ENCODE measurements around the gene METAP1.
A peak's percentile ranks its signal among the peaks of the same experiment; 100 is the strongest.
"Not testable (repeated sequence)": the region's sequence is repeated elsewhere in the genome, so short reads cannot be mapped to it uniquely, and the experiment has no call there.

Gene METAP1

GRCh38 chr4:98995183-98996055, at the start of gene METAP1:
TSS of gene METAP1 (plus strand) at chr4:98995721. CDS start at chr4:98995754, 33 bp downstream.
- DNase-seq: peak; percentile 97

DNA sequence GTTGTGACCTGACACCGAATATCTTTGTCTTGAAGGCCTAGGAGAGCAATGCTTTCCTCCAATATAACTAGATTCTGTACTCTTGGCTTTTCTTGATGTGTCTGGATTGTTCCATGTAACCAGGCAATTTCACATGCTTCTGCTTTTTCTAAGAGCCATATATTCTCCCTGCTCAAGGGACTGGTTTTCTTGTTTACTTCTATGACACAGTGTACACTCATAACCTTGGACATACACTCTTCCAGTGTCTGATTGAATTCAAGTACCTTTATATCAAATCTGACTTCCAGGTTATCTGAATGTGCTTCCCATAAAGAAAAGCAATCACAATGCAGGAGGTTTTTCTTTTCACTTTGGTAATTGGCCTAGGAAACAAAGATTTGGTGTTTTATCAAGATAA, 49.2 kb upstream of the METAP1 start:
- no peak for DNase-seq

- no peak for DNase-seq
Observed at GRCh38 chr4:98950925-98951324, 44.6 kb upstream of the METAP1 start.

GRCh38 chr4:98951710-98952109, 43.8 kb upstream of the METAP1 start:
- no peak for DNase-seq

- DNase-seq: no peak
Observed at GRCh38 chr4:98955229-98955628, 40.3 kb upstream of the METAP1 start.

- no peak for DNase-seq
Observed at GRCh38 chr4:98958065-98958464, 37.5 kb upstream of the METAP1 start.

DNA sequence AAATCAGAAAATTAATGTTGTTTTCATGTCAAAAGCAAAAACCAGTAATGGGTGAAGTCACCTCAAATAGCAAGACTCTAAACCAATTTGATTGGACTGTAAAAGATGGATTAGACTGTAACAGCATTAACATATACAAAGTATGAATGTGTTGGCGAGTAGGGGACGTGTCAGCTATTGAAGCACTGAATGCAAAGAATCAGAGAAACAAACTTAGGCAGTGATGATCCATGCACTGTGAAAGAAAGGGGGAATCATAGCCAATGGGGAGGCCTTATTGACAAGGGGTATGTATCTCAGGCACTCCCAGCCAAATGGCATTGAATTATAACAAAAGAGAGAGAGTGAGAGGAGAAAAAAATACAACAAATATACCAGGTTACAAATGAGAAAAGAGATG, 36.1 kb upstream of the METAP1 start:
- no peak for DNase-seq

- DNase-seq: no peak
Observed at GRCh38 chr4:98961770-98962169, 33.8 kb upstream of the METAP1 start.

DNA sequence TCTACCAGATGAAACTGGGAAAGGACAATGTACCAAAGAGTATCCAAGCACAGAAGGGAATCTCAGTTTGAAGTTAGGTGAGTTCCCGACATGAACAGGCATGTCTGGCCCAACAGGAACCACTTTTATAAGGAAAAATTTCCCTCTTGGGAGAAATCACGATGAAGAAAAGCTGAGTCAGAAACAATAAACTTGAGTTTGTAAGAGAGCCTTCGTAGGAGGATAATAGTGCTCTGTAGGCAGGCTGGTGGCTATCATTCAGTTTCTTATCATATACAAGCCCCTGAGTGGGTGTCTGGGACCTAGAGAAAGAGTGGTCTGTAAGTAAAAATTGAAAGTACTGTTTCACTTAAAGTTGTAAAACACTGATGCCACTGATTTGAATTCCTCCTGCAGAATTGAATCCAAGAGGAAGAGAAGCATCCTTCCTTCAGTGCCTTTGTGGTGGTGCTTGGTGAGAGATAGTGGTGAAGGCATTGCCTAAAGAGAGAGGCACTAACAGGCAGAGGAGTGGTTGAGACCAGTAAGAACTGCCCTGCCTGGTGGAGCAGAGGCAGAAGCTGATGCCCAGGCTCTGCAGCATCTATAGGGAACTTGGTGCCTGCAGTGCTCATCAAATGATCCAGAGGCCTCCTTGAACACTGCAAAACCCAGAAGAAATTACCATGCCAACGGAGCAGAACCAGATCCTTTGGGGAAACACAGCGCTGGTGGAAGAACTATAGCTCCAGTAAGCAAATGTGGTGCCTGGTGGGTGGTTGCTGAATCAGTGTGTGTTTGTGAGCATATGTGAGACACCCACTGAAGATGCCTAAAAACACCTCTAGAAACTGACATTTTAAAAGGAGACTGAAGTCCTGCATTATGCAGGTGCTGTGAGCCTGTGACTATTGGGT, 31.7 kb upstream of the METAP1 start:
- DNase-seq: no peak

DNA sequence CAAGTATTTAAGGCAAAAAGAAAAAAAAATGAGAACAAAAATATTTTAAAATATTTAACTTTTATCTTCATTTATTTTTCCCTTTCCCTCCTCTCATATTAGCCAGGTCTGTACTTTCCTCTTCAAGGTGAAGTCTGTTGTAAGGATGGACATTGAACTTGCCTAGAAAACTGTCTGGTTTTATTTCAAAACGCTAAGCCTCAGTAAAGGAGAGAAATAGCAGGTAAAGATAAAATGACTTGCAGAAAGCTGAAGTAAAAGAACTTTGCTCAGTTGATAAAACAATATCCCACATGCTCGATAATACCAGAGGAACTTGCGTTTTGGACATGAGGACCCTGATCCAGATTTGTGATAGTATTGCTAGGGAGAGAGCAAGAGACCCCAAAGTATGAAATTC, 28.6 kb upstream of the METAP1 start:
- DNase-seq: no peak

DNA sequence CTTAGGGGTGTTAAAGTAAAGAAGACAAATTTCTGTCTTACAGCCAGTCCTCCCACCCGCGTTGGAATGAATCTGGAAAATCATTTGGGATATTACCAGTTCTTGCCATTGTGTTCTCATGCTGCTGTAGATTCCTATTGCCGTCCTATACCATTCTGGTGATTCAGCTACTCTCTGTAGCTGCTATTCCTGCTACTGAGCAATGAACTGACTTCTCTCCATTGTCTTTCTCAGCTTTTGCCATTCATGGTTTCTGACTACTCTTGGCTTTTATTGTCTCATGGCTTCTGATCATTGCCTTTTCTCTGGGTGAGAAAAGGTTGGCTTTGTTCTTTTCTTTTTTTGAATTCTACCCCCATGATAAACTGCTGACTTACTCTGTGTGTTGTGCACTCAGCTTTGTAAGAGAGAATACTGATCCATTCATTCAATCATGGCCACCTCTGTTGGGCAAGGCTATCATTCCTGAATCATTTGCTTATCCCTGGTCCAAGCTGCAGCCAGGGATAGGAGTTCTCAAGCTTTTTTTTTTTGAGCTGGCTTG, 27.7 kb upstream of the METAP1 start:
- DNase-seq: no peak

DNA sequence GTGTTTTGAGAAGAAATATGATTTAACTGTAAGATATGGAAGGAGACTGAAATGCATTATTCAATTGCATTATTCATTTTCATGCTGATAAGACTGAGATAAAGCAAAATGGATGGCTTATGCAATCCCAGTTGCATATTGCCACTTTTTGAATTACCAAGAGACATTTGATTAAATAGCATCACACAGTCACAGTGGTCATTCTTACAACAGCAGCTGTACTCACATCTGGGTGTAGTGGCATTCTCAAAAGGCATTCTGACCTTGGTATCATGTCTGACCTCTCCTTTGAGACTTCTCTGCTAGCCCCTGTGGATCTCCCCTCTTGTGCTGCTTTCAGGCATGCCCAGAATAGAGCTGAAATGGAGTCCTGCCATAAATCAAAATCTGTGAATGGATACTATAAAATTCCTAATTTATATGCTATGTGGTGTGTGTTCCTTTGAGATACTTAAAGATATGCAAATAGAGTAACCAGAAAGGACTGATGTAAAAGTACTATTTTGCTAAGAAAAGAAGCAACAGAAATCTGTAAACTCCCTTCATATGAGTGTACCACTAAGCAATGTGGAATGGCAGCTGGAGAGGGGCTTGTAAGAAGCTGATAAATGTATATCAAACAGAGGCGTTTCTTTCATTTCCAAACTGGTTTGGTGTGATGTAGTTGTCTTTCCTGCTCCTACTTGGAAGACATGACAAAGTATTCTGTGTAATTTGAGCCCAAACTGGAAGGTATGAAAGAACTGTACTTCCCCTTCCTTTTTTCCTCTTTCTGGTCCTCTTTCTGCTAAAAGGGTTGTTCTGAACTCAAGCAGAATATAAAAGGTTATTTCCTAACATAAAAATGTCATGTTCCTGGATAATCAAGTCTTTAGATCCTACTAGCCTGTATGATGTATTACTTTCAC, 25.4 kb upstream of the METAP1 start:
- no peak for DNase-seq

GRCh38 chr4:98976716-98977115, 18.8 kb upstream of the METAP1 start:
- no peak for DNase-seq

DNA sequence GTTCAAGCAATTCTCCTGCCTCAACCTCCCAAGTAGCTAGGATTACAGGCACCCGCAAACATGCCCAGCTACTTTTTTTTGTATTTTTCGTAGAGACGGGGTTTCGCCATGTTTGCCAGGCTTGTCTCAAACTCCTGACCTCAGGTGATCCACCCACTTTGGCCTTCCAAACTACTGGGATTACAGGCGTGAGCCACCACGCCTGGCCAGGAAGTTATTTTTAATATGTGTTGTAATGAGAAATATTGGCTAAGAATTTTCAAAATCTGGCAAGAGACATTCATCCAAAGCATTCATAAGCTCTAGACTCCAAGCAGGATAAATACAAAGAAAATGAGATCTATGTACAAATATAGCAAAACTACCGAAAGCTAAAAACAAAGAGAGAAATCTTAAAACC, 18.0 kb upstream of the METAP1 start:
- no peak for DNase-seq

DNA sequence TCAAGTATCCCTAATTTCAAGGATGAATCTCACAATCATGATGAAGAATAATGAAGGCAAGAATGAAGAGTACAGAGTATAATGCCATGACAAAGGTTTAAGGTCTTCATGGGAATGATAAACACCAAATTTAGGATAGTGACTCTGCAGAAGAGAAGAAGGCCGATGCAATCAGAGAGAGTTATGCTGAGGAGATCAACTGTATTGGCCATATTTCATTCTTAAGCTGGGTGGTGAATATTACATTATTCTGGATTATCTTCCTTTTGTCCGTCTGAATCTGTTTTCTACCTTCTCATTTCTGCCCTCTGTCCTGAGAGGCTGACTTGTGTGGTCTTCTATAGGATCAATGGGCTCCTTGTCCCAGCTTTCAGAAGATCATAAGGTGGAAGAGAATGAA, 7.8 kb upstream of the METAP1 start:
- DNase-seq: no peak

GRCh38 chr4:98992835-98993234, 2.7 kb upstream of the METAP1 start:
- not testable (repeated sequence) for DNase-seq

DNA sequence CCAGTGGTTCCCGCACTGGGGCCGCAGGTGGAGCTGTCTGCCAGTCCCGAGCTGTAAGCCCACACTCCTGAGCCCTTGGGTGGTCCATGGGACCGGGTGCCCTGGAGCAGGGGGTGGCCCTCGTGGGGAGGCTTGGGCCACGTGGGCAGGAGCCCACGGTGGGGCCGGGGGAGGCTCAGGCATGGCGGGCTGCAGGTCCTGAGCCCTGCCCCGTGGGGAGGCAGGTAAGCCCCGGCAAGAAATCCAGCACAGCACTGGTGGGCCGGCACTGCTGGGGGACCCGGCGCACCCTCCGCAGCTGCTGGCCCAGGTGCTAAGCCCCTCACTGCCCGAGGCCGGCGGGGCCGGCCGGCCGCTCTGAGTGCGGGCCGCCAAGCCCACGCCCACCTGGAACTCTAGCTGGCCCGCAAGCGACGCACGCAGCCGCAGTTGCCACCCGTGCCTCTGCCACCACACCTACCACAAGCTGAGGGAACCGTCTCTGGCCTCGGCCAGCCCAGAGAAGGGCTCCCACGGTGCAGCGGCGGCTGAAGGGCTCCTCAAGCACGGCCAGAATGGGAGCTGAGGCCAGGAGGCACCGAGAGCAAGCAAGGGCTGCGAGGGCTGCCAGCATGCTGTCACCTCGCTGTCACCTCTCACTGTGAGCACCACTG, 2.0 kb upstream of the METAP1 start:
- DNase-seq: no peak

DNA sequence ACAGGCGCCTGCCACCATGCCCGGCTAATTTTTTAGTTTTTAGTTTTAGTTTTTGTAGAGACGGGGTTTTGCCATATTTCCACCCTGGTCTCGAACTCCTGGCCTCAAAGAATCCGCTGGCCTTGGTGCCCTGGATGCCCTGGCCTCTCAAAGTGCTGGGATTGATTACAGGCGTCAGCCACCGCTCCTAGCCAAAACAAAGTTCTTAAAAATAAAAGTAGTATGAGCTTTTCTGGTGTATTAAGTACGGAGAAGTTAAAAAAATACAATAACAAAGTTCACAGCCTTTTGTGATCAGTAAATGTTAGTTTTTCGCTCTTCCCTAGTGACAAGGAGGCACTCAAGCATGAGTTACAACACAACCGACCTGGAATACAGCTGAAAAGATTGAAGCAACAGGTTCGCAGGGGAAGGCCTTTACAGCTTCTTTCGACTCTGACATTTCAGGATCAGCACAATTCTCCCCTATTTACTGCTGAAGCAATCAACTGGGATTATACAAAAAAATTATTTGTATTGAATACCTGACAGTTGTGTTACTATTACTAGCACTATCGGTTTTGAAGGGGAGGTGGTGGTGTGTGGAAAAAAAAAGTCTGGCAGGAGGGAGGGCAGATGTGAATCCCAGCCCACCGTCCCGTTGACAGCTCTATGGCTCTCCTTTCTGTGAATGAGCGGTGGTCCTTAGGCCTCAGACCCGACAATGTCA, 893 bp upstream of the METAP1 start:
- no peak for DNase-seq

DNA sequence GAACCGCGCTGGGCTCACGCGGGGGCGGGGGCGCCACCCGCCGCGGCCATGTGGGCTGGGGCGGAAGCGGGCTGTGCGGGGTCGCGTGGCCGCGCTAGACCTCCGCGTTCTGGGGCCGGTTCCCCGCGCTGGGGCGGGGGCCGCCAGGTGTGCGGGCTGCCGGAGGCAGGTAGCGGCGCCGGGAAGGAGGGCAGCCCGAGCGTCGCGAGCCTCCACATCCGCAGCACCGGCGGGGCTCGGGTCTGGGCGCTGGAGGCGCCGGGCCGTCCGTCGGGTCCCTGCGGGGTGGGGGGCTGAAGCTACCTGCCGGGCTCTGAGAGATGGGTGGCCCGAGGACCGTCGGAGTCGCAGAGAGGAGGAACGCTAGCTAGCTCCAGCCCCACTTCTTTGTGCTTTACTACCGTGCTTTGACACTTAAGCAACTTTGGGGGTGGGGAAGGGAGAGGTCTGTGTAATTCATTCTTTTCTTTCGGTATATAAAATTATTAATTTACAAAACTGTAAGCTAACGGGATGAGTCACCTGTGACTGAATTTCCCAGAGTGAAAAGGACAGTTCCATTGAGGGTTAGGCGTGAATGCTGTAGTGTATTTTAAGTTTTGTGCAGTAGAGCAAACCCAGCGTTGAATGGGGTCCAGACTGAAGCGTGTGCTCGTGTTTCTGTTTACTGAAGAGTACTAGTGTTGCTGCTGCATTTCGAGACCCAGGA, 689 bp downstream of the METAP1 start:
- DNase-seq: no peak

- DNase-seq: no peak
Observed at GRCh38 chr4:98996765-98997068, 1.2 kb downstream of the METAP1 start.

GRCh38 chr4:98997166-98997565, 1.6 kb downstream of the METAP1 start:
- DNase-seq: no peak

Data from CD4-positive, alpha-beta T cell treated with Interleukin-6 for 4 hours (primary cell).